ENCODE data around the gene OPTN.
"Not testable (repeated sequence)": the region's sequence is repeated elsewhere in the genome, so short reads cannot be mapped to it uniquely, and the experiment has no call there.

OPTN gene

GRCh38 chr10:13099666-13100348 lies at the start of gene OPTN:
OPTN (plus strand) TSS chr10:13100163; CDS start chr10:13109123, 8,960 bp downstream.
- peak; percentile 45 to 57 for DNase-seq (ENCODE audit: low read depth in 1 of 2, low spot score in 1 of 2)

GRCh38 chr10:13051126-13051694 lies 48.8 kb upstream of the OPTN start:
- no peak for DNase-seq (ENCODE audit: low read depth in 1 of 2, low spot score in 1 of 2)

GRCh38 chr10:13053208-13053607 lies 46.8 kb upstream of the OPTN start:
- DNase-seq (ENCODE audit: low read depth in 1 of 2, low spot score in 1 of 2): not testable (repeated sequence)

GRCh38 chr10:13053794-13054462 lies 46.0 kb upstream of the OPTN start:
- DNase-seq (ENCODE audit: low read depth in 1 of 2, low spot score in 1 of 2): no peak

GRCh38 chr10:13054844-13055243 lies 45.1 kb upstream of the OPTN start:
- no peak for DNase-seq (ENCODE audit: low read depth in 1 of 2, low spot score in 1 of 2)

GRCh38 chr10:13056456-13057077 lies 43.4 kb upstream of the OPTN start:
- DNase-seq (ENCODE audit: low read depth in 1 of 2, low spot score in 1 of 2): no peak

- no peak for DNase-seq (ENCODE audit: low read depth in 1 of 2, low spot score in 1 of 2)
These were observed 37.2 kb upstream of the OPTN start for GRCh38 chr10:13062803-13063202.

GRCh38 chr10:13066527-13066926 lies 33.4 kb upstream of the OPTN start:
- DNase-seq (ENCODE audit: low read depth in 1 of 2, low spot score in 1 of 2): no peak

- DNase-seq (ENCODE audit: low read depth in 1 of 2, low spot score in 1 of 2): no peak
These were observed 32.5 kb upstream of the OPTN start for GRCh38 chr10:13067431-13067830.

GRCh38 chr10:13068071-13068470 lies 31.9 kb upstream of the OPTN start:
- no peak for DNase-seq (ENCODE audit: low read depth in 1 of 2, low spot score in 1 of 2)

GRCh38 chr10:13068484-13068883 lies 31.5 kb upstream of the OPTN start:
- no peak for DNase-seq (ENCODE audit: low read depth in 1 of 2, low spot score in 1 of 2)

GRCh38 chr10:13072339-13072738 lies 27.6 kb upstream of the OPTN start:
- DNase-seq (ENCODE audit: low read depth in 1 of 2, low spot score in 1 of 2): no peak

GRCh38 chr10:13074563-13075451 lies 25.2 kb upstream of the OPTN start:
- DNase-seq (ENCODE audit: low read depth in 1 of 2, low spot score in 1 of 2): peak in 1 of 2 donors; percentile 15

- DNase-seq (ENCODE audit: low read depth in 1 of 2, low spot score in 1 of 2): no peak
These were observed 20.8 kb upstream of the OPTN start for GRCh38 chr10:13078912-13079775.

GRCh38 chr10:13079776-13080050 lies 20.2 kb upstream of the OPTN start:
- DNase-seq (ENCODE audit: low read depth in 1 of 2, low spot score in 1 of 2): no peak

- no peak for DNase-seq (ENCODE audit: low read depth in 1 of 2, low spot score in 1 of 2)
These were observed 19.3 kb upstream of the OPTN start for GRCh38 chr10:13080643-13081042.

- DNase-seq (ENCODE audit: low read depth in 1 of 2, low spot score in 1 of 2): not testable (repeated sequence)
These were observed 16.3 kb upstream of the OPTN start for GRCh38 chr10:13083700-13084099.

- no peak for DNase-seq (ENCODE audit: low read depth in 1 of 2, low spot score in 1 of 2)
These were observed 13.9 kb upstream of the OPTN start for GRCh38 chr10:13086056-13086455.

GRCh38 chr10:13087601-13087985 lies 12.4 kb upstream of the OPTN start:
- no peak for DNase-seq (ENCODE audit: low read depth in 1 of 2, low spot score in 1 of 2)

- no peak for DNase-seq (ENCODE audit: low read depth in 1 of 2, low spot score in 1 of 2)
These were observed 11.9 kb upstream of the OPTN start for GRCh38 chr10:13087986-13088618.

Data from activated CD4-positive, alpha-beta T cell treated with anti-CD3 and anti-CD28 coated beads, Interleukin-2, amount 50 U/mL, for 24 hours (primary cell).